GM12878 (cell line): ENCODE data around the gene SSR2. TPM values are rescaled to one million over a fixed set of nuclear protein-coding genes. Genes with fewer than 3 reads are reported as not detected.
A peak's percentile ranks its signal among the peaks of the same experiment; 100 is the strongest.
"Not testable (repeated sequence)": the region's sequence is repeated elsewhere in the genome, so short reads cannot be mapped to it uniquely, and the experiment has no call there.

ENCODE experiments used
- ATAC-seq: fragments of 200-7000 bp; cut with Tn5 transposase; 3 replicates; pipeline ENCODE4 v1.9.1; 2020; ENCODE audit warnings: mild to moderate bottlenecking, moderate library complexity
- BruUV-seq: library from RNA; stranded (reverse); fragments of 400-500 nt; replicated peaks from 2 replicates; lab custom pipeline; 2021; lab: Mats Ljungman, UMichigan
- CTCF ChIA-PET: fragments of 300-600 bp; sonication (Branson Sonifier 250); formaldehyde crosslinking; extraction: SDS; loops from one replicate; lab custom pipeline; 2021; ENCODE audit warnings: inconsistent platforms; lab: Yijun Ruan, JAX
- POLR2A ChIA-PET: fragments of 350-600 bp; formaldehyde crosslinking; extraction: SDS; loops from one replicate; lab custom pipeline; 2021; ENCODE audit warnings: inconsistent platforms; lab: Charles Lee
- RAD21 ChIA-PET: fragments of 300-600 bp; sonication (Branson Sonifier 250); formaldehyde crosslinking; loops from one replicate; lab custom pipeline; 2023; ENCODE audit warnings: antibody characterized with exemption; ENCODE audit not compliant: unreplicated experiment; lab: Charles Lee
- SMC1A ChIA-PET: fragments of 300-600 bp; sonication (Branson Sonifier 250); formaldehyde crosslinking; loops from one replicate; lab custom pipeline; 2023; ENCODE audit not compliant: unreplicated experiment, uncharacterized antibody; lab: Charles Lee
- DNase-seq: peaks from one replicate; pipeline ENCODE4 v3.0.0-alpha.2; 2011; ENCODE audit warnings: low read depth, low spot score
- FAIRE-seq: peaks from 3 replicates; lab custom pipeline; 2011; peaks lifted over from hg19 to GRCh38; lab: Jason Lieb, UNC
- H2AFZ ChIP-seq: 2 replicates; pipeline ENCODE4 v1.6.0; 2011; ENCODE audit warnings: low read depth, low read length, control low read depth; ENCODE audit not compliant: control insufficient read depth
- H3K27ac ChIP-seq: 2 replicates; pipeline ENCODE4 v1.5.1; 2011; ENCODE audit warnings: control low read depth; ENCODE audit not compliant: control insufficient read depth, insufficient read depth
- H3K27me3 ChIP-seq, 2 experiments: replicated peaks in 1 of 2; 2 replicates each; pipeline versions ENCODE4 v1.6.0 to v1.6.1; 2011; ENCODE audit warnings: low read length in 1 of 2; ENCODE audit not compliant: control insufficient read depth in 2 of 2, insufficient read depth in 2 of 2
- H3K36me3 ChIP-seq, 2 experiments: 2 replicates each; pipeline ENCODE4 v1.5.1; 2011; ENCODE audit warnings: low read length in 1 of 2; ENCODE audit not compliant: control insufficient read depth in 2 of 2, insufficient read depth in 2 of 2
- H3K4me1 ChIP-seq: 2 replicates; pipeline ENCODE4 v1.6.1; 2011; ENCODE audit warnings: mild to moderate bottlenecking, low read length, moderate library complexity, mixed read lengths; ENCODE audit not compliant: control insufficient read depth, insufficient read depth
- H3K4me2 ChIP-seq: 2 replicates; pipeline ENCODE4 v1.6.0; 2011; ENCODE audit warnings: control low read depth; ENCODE audit not compliant: control insufficient read depth, insufficient read depth
- H3K4me3 ChIP-seq: fragments of 200-600 bp; sonication (generic); 2 replicates; pipeline ENCODE4 v1.5.1; 2016
- H3K79me2 ChIP-seq: 2 replicates; pipeline ENCODE4 v1.6.0; 2011; ENCODE audit warnings: low read length; ENCODE audit not compliant: control insufficient read depth, insufficient read depth
- H3K9ac ChIP-seq: 2 replicates; pipeline ENCODE4 v1.8.0; 2011; ENCODE audit warnings: low read length, control low read depth, mixed read lengths; ENCODE audit not compliant: control insufficient read depth, insufficient read depth
- H3K9me3 ChIP-seq: replicated peaks from 3 replicates; pipeline ENCODE4 v1.5.1; 2011; ENCODE audit warnings: mild to moderate bottlenecking, low read length; ENCODE audit not compliant: control insufficient read depth, insufficient read depth
- H4K20me1 ChIP-seq: 2 replicates; pipeline ENCODE4 v1.6.0; 2011; ENCODE audit not compliant: control insufficient read depth, insufficient read depth
- BACH1 ChIP-seq: fragments of 450-650 bp; IDR thresholded peaks from 2 replicates; pipeline ENCODE4 v1.6.1; 2017; ENCODE audit warnings: mild to moderate bottlenecking, borderline replicate concordance
- BRCA1 ChIP-seq: IDR thresholded peaks from 2 replicates; pipeline ENCODE4 v1.6.1; 2011; ENCODE audit warnings: low read depth, low read length, improper control_type of control experiment
- CHD2 ChIP-seq: IDR thresholded peaks from 2 replicates; pipeline ENCODE4 v1.6.1; 2011; ENCODE audit warnings: low read depth, low read length, improper control_type of control experiment, borderline replicate concordance
- CUX1 ChIP-seq: IDR thresholded peaks from 2 replicates; pipeline ENCODE4 v1.6.1; 2012; ENCODE audit warnings: improper control_type of control experiment, low read depth, low read length; ENCODE audit not compliant: insufficient replicate concordance
- FOXM1 ChIP-seq: IDR thresholded peaks from 2 replicates; pipeline ENCODE4 v1.6.1; 2012; ENCODE audit warnings: low read depth, mild to moderate bottlenecking, inconsistent platforms, low read length, moderate library complexity
- HDAC2 ChIP-seq: fragments of 200-600 bp; sonication (generic); IDR thresholded peaks from 2 replicates; pipeline ENCODE4 v1.6.1; 2017
- IKZF2 ChIP-seq, 2 experiments: fragments of 450-650 bp; IDR thresholded peaks; 2 replicates each; pipeline ENCODE4 v1.6.1; 2017; ENCODE audit warnings: mild to moderate bottlenecking in 2 of 2, moderate library complexity in 2 of 2
- KAT2A ChIP-seq: conservative IDR thresholded peaks from 2 replicates; pipeline ENCODE4 v1.6.1; 2011; ENCODE audit warnings: low read depth, low read length; ENCODE audit not compliant: control insufficient read depth
- RAD21 ChIP-seq: IDR thresholded peaks from 2 replicates; pipeline ENCODE4 v1.6.1; 2011; ENCODE audit warnings: mild to moderate bottlenecking, low read depth, low read length, moderate library complexity; ENCODE audit not compliant: insufficient read depth
- SRF ChIP-seq, 2 experiments: IDR thresholded peaks; 2 replicates each; pipeline ENCODE4 v1.6.1; 2011; ENCODE audit warnings: low read depth in 2 of 2, low read length in 2 of 2, mild to moderate bottlenecking in 1 of 2, moderate library complexity in 1 of 2
- WGBS: methylation state at CpG from one replicate; pipeline ENCODE4 v1.1.6; 2016; ENCODE audit warnings: low lambda C conversion rate; ENCODE audit not compliant: insufficient replicate concordance, insufficient coverage; ENCODE audit errors: missing lambda C conversion rate; 5-methylcytosine and 5-hydroxymethylcytosine counted together
- in situ Hi-C: fragments of 300-500 bp; cut with MboI; formaldehyde crosslinking; loops from 9 replicates; pipeline ENCODE4 v1.14.3; 2018; ENCODE audit warnings: mixed read lengths
- intact Hi-C: fragments of 100-400 bp; cut with micrococcal nuclease; formaldehyde crosslinking; loops from one replicate; pipeline ENCODE4 v1.14.2; 2022; ENCODE audit not compliant: unreplicated experiment
- polyA plus RNA-seq, 11 experiments: library from polyadenylated mRNA; depleted of rRNA in 4 of 11; unstranded in 6 of 11; stranded (reverse) in 5 of 11; fragments of >200 nt; fragmentation: Nextera tagmentation in 4 of 11; fragmentation: Illumina TruSeq in 1 of 11; extraction: Ambion mirVana in 4 of 11; extraction: Trizol in 1 of 11; gene quantifications; 1 replicate in 1 of 11; 2 replicates in 10 of 11; pipeline versions ENCODE4 v1.2.1 to v1.2.3, GENCODE V29; 2011 to 2016; ENCODE audit warnings: inconsistent platforms in 2 of 11, missing spikeins in 2 of 11, low read depth in 1 of 11
- total RNA-seq, 4 experiments: library from RNA; depleted of rRNA in 3 of 4; stranded (reverse); fragments of >200 nt in 3 of 4; fragmentation: Illumina TruSeq in 1 of 4; extraction: Trizol in 1 of 4; gene quantifications; 2 replicates each; pipeline versions ENCODE4 v1.2.1 to v1.2.3, GENCODE V29; 2013 to 2021
- TF ChIP-seq, protein P1 (sequence below): fragments of 450-650 bp; IDR thresholded peaks from 2 replicates; pipeline ENCODE4 v1.6.1; 2017; ENCODE audit warnings: borderline replicate concordance
- TF ChIP-seq, protein P2 (sequence below): IDR thresholded peaks from 2 replicates; pipeline ENCODE4 v1.6.1; 2012; ENCODE audit warnings: low read depth, low read length, improper control_type of control experiment

SSR2 gene
- total and polyA plus RNA-seq, 10 of the 15 experiments (the other 5 are each of a cell fraction or from before 2014, with no cell fraction given) = 207 to 553 (median 315) TPM

GRCh38 chr1:155989242-155990004 lies 31.3 kb downstream of the SSR2 start (continued):
- TF ChIP-seq, protein P1, sequence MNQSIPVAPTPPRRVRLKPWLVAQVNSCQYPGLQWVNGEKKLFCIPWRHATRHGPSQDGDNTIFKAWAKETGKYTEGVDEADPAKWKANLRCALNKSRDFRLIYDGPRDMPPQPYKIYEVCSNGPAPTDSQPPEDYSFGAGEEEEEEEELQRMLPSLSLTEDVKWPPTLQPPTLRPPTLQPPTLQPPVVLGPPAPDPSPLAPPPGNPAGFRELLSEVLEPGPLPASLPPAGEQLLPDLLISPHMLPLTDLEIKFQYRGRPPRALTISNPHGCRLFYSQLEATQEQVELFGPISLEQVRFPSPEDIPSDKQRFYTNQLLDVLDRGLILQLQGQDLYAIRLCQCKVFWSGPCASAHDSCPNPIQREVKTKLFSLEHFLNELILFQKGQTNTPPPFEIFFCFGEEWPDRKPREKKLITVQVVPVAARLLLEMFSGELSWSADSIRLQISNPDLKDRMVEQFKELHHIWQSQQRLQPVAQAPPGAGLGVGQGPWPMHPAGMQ = no peak
- TF ChIP-seq RAD21 (peak; percentile 100), BACH1 (0 out of 2 replicates have a peak, but pooled peaks have one; percentile 19), SRF (IDR thresholded peaks at IDR 0.05; ENCODE audit: low read depth in 2 of 2, low read length in 2 of 2) (no peak), BRCA1 (no peak), CUX1 (no peak), FOXM1 (no peak), CHD2 (peak; percentile 50; the same call in 1 of the 2 replicates), IKZF2 (IDR thresholded peaks at IDR 0.05) (no peak), KAT2A (no peak), HDAC2 (no peak)
- TF ChIP-seq, protein P2, sequence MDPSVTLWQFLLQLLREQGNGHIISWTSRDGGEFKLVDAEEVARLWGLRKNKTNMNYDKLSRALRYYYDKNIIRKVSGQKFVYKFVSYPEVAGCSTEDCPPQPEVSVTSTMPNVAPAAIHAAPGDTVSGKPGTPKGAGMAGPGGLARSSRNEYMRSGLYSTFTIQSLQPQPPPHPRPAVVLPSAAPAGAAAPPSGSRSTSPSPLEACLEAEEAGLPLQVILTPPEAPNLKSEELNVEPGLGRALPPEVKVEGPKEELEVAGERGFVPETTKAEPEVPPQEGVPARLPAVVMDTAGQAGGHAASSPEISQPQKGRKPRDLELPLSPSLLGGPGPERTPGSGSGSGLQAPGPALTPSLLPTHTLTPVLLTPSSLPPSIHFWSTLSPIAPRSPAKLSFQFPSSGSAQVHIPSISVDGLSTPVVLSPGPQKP = no peak

DNA sequence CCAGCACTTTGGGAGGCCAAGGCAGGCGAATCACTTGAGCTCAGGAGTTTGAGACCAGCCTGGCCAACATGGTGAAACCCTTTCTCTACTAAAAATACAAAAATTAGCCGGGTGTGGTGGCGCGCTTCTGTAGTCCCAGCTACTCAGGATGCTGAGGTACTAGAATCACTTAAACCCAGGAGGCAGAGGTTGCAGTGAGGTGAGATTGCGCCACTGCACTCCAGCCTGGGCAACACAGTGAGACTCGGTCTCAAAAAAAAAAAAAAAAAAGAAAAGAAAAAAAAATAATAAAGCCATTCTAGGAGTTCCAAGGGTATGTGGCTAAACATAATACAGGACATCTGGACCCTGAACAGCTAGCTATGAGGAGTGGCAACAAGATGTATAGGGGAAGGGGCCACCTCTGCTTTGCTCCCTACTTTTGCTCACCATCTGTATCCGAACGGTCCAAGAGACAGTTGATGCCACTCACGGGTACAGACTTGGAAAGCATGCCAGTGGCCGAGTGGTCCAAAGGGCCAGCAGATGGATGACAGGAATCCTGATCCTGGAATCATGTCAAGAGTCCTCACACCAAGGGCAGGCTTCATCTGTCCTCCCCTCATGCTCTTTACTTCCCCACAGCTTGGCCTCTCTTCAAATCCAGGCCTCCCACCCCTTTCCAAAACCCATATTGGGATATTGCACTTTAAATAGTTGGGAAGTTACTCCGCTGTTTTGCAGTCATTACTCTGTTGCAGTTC lies 35.7 kb downstream of the SSR2 start:
- ChIA-PET POLR2A (interaction anchor here (0.6 to 14.9 kb wide), 8 partner anchors 10 to 130 kb away, joined by 4 to 273 read pairs (median 5); partner anchors contain the start of genes LMNA and RXFP4), SMC1A (interaction anchor here (1.0 to 16.7 kb wide), 5 partner anchors 26 to 80 kb away, joined by 3 to 229 read pairs (median 133); partner anchors contain the start of genes KHDC4 and RXFP4), CTCF (interaction anchor here (2.8 to 14.7 kb wide), 4 partner anchors 41 to 81 kb away, joined by 11 to 227 read pairs (median 37); partner anchors contain the start of genes KHDC4 and RXFP4), RAD21 (interaction anchor here (0.7 to 14.4 kb wide), 7 partner anchors 10 to 126 kb away, joined by 3 to 214 read pairs (median 4); partner anchors contain the start of genes RXFP4 and SYT11)
- H3K27me3 ChIP-seq, in situ Hi-C loops, H3K27ac ChIP-seq, ATAC-seq, H2AFZ ChIP-seq, H4K20me1 ChIP-seq, DNase-seq, H3K4me2 ChIP-seq, BruUV-seq, H3K36me3 ChIP-seq, H3K4me3 ChIP-seq, H3K9me3 ChIP-seq, H3K9ac ChIP-seq, FAIRE-seq: not testable (repeated sequence)
- intact Hi-C loops = loop anchor here (5.0 kb wide), 1 partner anchor 128 kb away; the partner anchor contains the start of genes GON4L and SYT11
- peaks cover 17% of the 10 kb centered on the region for H3K79me2 ChIP-seq
- H3K4me1 ChIP-seq = peaks cover 33% of the 10 kb centered on the region
- WGBS = 86% methylated on average over 10 of the region's 11 CpGs
